ENCODE data around the gene RHOH.

RHOH gene

GRCh38 chr4:40228497-40229365, 31.9 kb downstream of the RHOH start:
- H3K27ac ChIP-seq = no peak overlapping the region
- in situ Hi-C loops (cut with HindIII; ENCODE audit: low pct_ligation_motif_present, low sequenced_read_pairs) = no loop called here
- TF ChIP-seq, protein P1, sequence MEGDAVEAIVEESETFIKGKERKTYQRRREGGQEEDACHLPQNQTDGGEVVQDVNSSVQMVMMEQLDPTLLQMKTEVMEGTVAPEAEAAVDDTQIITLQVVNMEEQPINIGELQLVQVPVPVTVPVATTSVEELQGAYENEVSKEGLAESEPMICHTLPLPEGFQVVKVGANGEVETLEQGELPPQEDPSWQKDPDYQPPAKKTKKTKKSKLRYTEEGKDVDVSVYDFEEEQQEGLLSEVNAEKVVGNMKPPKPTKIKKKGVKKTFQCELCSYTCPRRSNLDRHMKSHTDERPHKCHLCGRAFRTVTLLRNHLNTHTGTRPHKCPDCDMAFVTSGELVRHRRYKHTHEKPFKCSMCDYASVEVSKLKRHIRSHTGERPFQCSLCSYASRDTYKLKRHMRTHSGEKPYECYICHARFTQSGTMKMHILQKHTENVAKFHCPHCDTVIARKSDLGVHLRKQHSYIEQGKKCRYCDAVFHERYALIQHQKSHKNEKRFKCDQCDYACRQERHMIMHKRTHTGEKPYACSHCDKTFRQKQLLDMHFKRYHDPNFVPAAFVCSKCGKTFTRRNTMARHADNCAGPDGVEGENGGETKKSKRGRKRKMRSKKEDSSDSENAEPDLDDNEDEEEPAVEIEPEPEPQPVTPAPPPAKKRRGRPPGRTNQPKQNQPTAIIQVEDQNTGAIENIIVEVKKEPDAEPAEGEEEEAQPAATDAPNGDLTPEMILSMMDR (IDR thresholded peaks at IDR 0.05; ENCODE audit: low read depth, low read length, missing control alignments) = peak; percentile 66
- H3K4me3 ChIP-seq (ENCODE audit: low read depth, low read length) = no peak overlapping the region
- no peaks in the 10 kb centered on the region for H3K27me3 ChIP-seq (replicated peaks)
- no peak for DNase-seq
- no peaks in the 10 kb centered on the region for H3K36me3 ChIP-seq (replicated peaks)

GRCh38 chr4:40231316-40231863, 34.6 kb downstream of the RHOH start:
- Histone ChIP-seq H3K36me3 (replicated peaks) (no peaks in the 10 kb centered on the region), H3K27me3 (replicated peaks) (no peaks in the 10 kb centered on the region), H3K27ac (no peak overlapping the region), H3K4me3 (ENCODE audit: low read depth, low read length) (no peak overlapping the region)
- in situ Hi-C loops (cut with HindIII; ENCODE audit: low pct_ligation_motif_present, low sequenced_read_pairs) = no loop called here
- DNase-seq = no peak
- TF ChIP-seq, protein P1 (IDR thresholded peaks at IDR 0.05; ENCODE audit: low read depth, low read length, missing control alignments) = no peak

DNA sequence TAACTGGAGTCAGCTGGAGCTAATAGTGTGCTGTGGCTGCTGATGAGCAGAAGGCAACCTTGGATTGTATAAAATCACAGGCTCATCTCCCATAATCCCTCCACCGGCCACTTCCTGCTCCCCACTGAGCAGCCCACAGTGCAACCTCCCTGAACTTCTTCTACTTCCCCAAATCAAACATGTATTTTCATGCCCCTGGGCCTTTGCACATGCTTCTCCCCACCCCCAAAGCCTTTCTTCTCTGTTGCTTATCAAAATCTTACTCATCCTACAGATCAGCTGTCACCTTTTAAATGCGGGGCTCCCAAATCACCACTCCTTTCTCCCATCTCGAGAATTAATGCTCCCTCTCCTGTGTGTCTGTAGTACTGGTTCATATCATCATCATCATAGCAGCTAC, 35.8 kb downstream of the RHOH start:
- in situ Hi-C loops (cut with HindIII; ENCODE audit: low pct_ligation_motif_present, low sequenced_read_pairs) = no loop called here
- Histone ChIP-seq H3K36me3 (replicated peaks) (no peaks in the 10 kb centered on the region), H3K4me3 (ENCODE audit: low read depth, low read length) (no peak overlapping the region), H3K27ac (no peak overlapping the region), H3K27me3 (replicated peaks) (no peaks in the 10 kb centered on the region)
- TF ChIP-seq, protein P1 (IDR thresholded peaks at IDR 0.05; ENCODE audit: low read depth, low read length, missing control alignments) = no peak
- DNase-seq = no peak

GRCh38 chr4:40233227-40233626, 36.4 kb downstream of the RHOH start:
- H3K36me3 ChIP-seq (replicated peaks) = no peaks in the 10 kb centered on the region
- no peak for DNase-seq
- no peak overlapping the region for H3K4me3 ChIP-seq (ENCODE audit: low read depth, low read length)
- H3K27ac ChIP-seq = no peak overlapping the region
- TF ChIP-seq, protein P1 (IDR thresholded peaks at IDR 0.05; ENCODE audit: low read depth, low read length, missing control alignments) = no peak
- in situ Hi-C loops (cut with HindIII; ENCODE audit: low pct_ligation_motif_present, low sequenced_read_pairs) = no loop called here
- no peaks in the 10 kb centered on the region for H3K27me3 ChIP-seq (replicated peaks)

- no peak overlapping the region for H3K27ac ChIP-seq
- H3K27me3 ChIP-seq (replicated peaks) = no peaks in the 10 kb centered on the region
- DNase-seq = no peak
- no peaks in the 10 kb centered on the region for H3K36me3 ChIP-seq (replicated peaks)
- TF ChIP-seq, protein P1 (IDR thresholded peaks at IDR 0.05; ENCODE audit: low read depth, low read length, missing control alignments) = no peak
- in situ Hi-C loops (cut with HindIII; ENCODE audit: low pct_ligation_motif_present, low sequenced_read_pairs) = no loop called here
- no peak overlapping the region for H3K4me3 ChIP-seq (ENCODE audit: low read depth, low read length)
These were observed 37.7 kb downstream of the RHOH start for GRCh38 chr4:40234519-40235039.

Data from brain microvascular endothelial cell (primary cell).